ENCODE results near the gene RAB8A.
"Not testable (repeated sequence)": the region's sequence is repeated elsewhere in the genome, so short reads cannot be mapped to it uniquely, and the experiment has no call there.

Gene RAB8A

GRCh38 chr19:16143399-16144215 is 31.9 kb downstream of the RAB8A start, which contains the start of gene HSH2D:
HSH2D (plus strand) TSS chr19:16143685; CDS start chr19:16148751, 5,066 bp downstream.
- DNase-seq (ENCODE audit: low read depth) = no peak

GRCh38 chr19:16144216-16144581 is 32.5 kb downstream of the RAB8A start:
- no peak for DNase-seq (ENCODE audit: low read depth)

- no peak for DNase-seq (ENCODE audit: low read depth)
Measured at GRCh38 chr19:16146112-16146511, 34.4 kb downstream of the RAB8A start.

GRCh38 chr19:16148443-16149229 is 36.9 kb downstream of the RAB8A start:
- DNase-seq (ENCODE audit: low read depth) = no peak

- no peak for DNase-seq (ENCODE audit: low read depth)
Measured at GRCh38 chr19:16153582-16154336, 42.1 kb downstream of the RAB8A start.

GRCh38 chr19:16154557-16154956 is 42.9 kb downstream of the RAB8A start:
- DNase-seq (ENCODE audit: low read depth) = no peak

GRCh38 chr19:16155128-16155527 is 43.4 kb downstream of the RAB8A start:
- DNase-seq (ENCODE audit: low read depth) = no peak

- DNase-seq (ENCODE audit: low read depth) = no peak
Measured at GRCh38 chr19:16156904-16157303, 45.2 kb downstream of the RAB8A start.

- no peak for DNase-seq (ENCODE audit: low read depth)
Measured at GRCh38 chr19:16157601-16158000, 45.9 kb downstream of the RAB8A start.

- no peak for DNase-seq (ENCODE audit: low read depth)
Measured at GRCh38 chr19:16159655-16160054, 48.0 kb downstream of the RAB8A start.

GRCh38 chr19:16160445-16160942 is 48.8 kb downstream of the RAB8A start:
- no peak for DNase-seq (ENCODE audit: low read depth)

GRCh38 chr19:16160943-16161560 is 49.4 kb downstream of the RAB8A start:
- peak; percentile 52 for DNase-seq (ENCODE audit: low read depth)

- DNase-seq (ENCODE audit: low read depth) = peak; percentile 67
Measured at GRCh38 chr19:16161840-16162239, 50.2 kb downstream of the RAB8A start.

- no peak for DNase-seq (ENCODE audit: low read depth)
Measured at GRCh38 chr19:16164222-16164890, 52.7 kb downstream of the RAB8A start.

GRCh38 chr19:16166417-16166816 is 54.7 kb downstream of the RAB8A start:
- no peak for DNase-seq (ENCODE audit: low read depth)

- DNase-seq (ENCODE audit: low read depth) = no peak
Measured at GRCh38 chr19:16167055-16167454, 55.4 kb downstream of the RAB8A start.

- no peak for DNase-seq (ENCODE audit: low read depth)
Measured at GRCh38 chr19:16168465-16169081, 56.9 kb downstream of the RAB8A start.

GRCh38 chr19:16170134-16170533 is 58.4 kb downstream of the RAB8A start:
- no peak for DNase-seq (ENCODE audit: low read depth)

- no peak for DNase-seq (ENCODE audit: low read depth)
Measured at GRCh38 chr19:16175954-16176353, 64.3 kb downstream of the RAB8A start.

- DNase-seq (ENCODE audit: low read depth) = not testable (repeated sequence)
Measured at GRCh38 chr19:16178866-16179265, 67.2 kb downstream of the RAB8A start.

- DNase-seq (ENCODE audit: low read depth) = no peak
Measured at GRCh38 chr19:16180611-16181010, 68.9 kb downstream of the RAB8A start.

All from non-pigmented ciliary epithelial cell (primary cell).